Measurements from ENCODE around the gene IKZF5. TPM values are rescaled to one million over a fixed set of nuclear protein-coding genes. Genes with fewer than 3 reads are reported as not detected.

The IKZF5 gene
- total RNA-seq, 1 experiment from 2014 or later, result 7.9 TPM

GRCh38 chr10:122953902-122954730, 54.5 kb downstream of the IKZF5 start, which contains the start of gene C10orf88 (continued):
- TF ChIP-seq JUN (CRISPR knock-in tag; IDR thresholded peaks at IDR 0.05) (peak; percentile 89; the same call in 1 of the 2 replicates), HMGXB4 (CRISPR knock-in tag; IDR thresholded peaks at IDR 0.05) (peak; percentile 91), SMAD3 (CRISPR knock-in tag; IDR thresholded peaks at IDR 0.05; ENCODE audit: borderline replicate concordance) (peak; percentile 98), GTF2I (CRISPR knock-in tag; conservative IDR thresholded peaks at IDR 0.05) (no peak), FOXJ3 (CRISPR knock-in tag; IDR thresholded peaks at IDR 0.05; ENCODE audit: borderline replicate concordance) (no peak), IRF2 (CRISPR knock-in tag; IDR thresholded peaks at IDR 0.05; ENCODE audit: borderline replicate concordance, low read depth) (no peak), RORB (CRISPR knock-in tag; IDR thresholded peaks at IDR 0.05) (no peak), ARID4B (CRISPR knock-in tag; IDR thresholded peaks at IDR 0.05; ENCODE audit: borderline replicate concordance) (peak; percentile 98), ELF4 (CRISPR knock-in tag; IDR thresholded peaks at IDR 0.05; ENCODE audit: low read depth) (0 out of 2 replicates have a peak, but pooled peaks have one; percentile 6), CREM (CRISPR knock-in tag; IDR thresholded peaks at IDR 0.05) (peak; percentile 86; the same call in 1 of the 2 replicates), ZNF416 (CRISPR knock-in tag; IDR thresholded peaks at IDR 0.05) (0 out of 2 replicates have a peak, but pooled peaks have one; percentile 15), NFYB (CRISPR knock-in tag; conservative IDR thresholded peaks at IDR 0.05; ENCODE audit: low read depth) (peak; percentile 44), ZNF396 (CRISPR knock-in tag; IDR thresholded peaks at IDR 0.05; ENCODE audit: borderline replicate concordance) (no peak), CBFB (CRISPR knock-in tag; IDR thresholded peaks at IDR 0.05; ENCODE audit: low read depth) (peak; percentile 87; the same call in 1 of the 2 replicates), ZBTB21 (CRISPR knock-in tag; IDR thresholded peaks at IDR 0.05; ENCODE audit: borderline replicate concordance) (peak; percentile 97), FOXP4 (CRISPR knock-in tag; IDR thresholded peaks at IDR 0.05) (peak; percentile 96), ZNF532 (CRISPR knock-in tag; IDR thresholded peaks at IDR 0.05; ENCODE audit: borderline replicate concordance) (peak; percentile 29; the same call in 1 of the 2 replicates), NR2C2 (CRISPR knock-in tag; IDR thresholded peaks at IDR 0.05) (peak; percentile 57; the same call in 1 of the 2 replicates), SP1 (CRISPR knock-in tag; conservative IDR thresholded peaks at IDR 0.05) (peak; percentile 87), CTCF (IDR thresholded peaks at IDR 0.05) (no peak), E2F1 (CRISPR knock-in tag; IDR thresholded peaks at IDR 0.05) (peak; percentile 88), FOXP1 (CRISPR knock-in tag; IDR thresholded peaks at IDR 0.05; ENCODE audit: borderline replicate concordance) (peak; percentile 99)
